Measurements from ENCODE around the gene RTF2.

GRCh38 chr20:56445540-56445939, 22.9 kb upstream of the RTF2 start:
- TF ChIP-seq CTCF (IDR thresholded peaks at IDR 0.05; ENCODE audit: insufficient read depth, low read depth, low read length) (no peak), EZH2 (IDR thresholded peaks at IDR 0.05; ENCODE audit: insufficient read depth, low read length) (no peak)
